ENCODE results near the gene GABBR2.

GABBR2 gene

DNA sequence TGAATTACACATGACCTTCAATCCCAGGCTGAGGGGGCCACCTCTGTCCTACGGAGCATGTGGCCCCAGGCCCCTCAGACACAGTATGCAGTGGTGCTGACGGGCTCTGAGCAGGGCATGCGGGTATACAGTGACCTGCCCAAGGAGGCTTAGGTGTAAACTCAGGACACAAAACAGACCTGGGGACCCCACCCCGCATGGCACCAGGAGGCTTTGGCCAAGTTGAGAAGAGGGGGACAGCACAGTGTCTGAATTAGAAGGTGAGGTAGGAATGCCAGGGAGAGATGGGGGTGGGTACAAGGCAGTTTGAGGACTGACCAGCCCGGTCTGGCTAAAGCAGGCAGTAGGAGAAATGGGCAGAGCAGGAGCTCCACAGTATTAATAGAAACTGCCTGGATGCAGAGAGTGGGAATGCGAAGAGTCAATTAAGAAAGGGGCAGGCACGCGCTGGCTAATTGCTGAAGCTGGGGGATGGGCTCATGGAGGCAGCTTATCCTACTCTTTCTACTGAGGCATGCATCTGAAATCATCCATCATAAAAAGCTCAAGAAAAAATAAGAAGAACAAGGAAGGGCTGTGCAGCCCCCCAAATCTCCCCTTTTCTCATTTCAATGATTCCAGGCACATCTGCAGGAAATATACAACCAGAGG lies 109.0 kb downstream of the GABBR2 start:
- no peak for DNase-seq (ENCODE audit: low read depth)
- H3K4me3 ChIP-seq (ENCODE audit: low read depth, low read length), result no peak overlapping the region
- TF ChIP-seq, protein P1, sequence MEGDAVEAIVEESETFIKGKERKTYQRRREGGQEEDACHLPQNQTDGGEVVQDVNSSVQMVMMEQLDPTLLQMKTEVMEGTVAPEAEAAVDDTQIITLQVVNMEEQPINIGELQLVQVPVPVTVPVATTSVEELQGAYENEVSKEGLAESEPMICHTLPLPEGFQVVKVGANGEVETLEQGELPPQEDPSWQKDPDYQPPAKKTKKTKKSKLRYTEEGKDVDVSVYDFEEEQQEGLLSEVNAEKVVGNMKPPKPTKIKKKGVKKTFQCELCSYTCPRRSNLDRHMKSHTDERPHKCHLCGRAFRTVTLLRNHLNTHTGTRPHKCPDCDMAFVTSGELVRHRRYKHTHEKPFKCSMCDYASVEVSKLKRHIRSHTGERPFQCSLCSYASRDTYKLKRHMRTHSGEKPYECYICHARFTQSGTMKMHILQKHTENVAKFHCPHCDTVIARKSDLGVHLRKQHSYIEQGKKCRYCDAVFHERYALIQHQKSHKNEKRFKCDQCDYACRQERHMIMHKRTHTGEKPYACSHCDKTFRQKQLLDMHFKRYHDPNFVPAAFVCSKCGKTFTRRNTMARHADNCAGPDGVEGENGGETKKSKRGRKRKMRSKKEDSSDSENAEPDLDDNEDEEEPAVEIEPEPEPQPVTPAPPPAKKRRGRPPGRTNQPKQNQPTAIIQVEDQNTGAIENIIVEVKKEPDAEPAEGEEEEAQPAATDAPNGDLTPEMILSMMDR (IDR thresholded peaks at IDR 0.05; ENCODE audit: control insufficient read depth, extremely low read depth, insufficient read depth), result no peak

DNA sequence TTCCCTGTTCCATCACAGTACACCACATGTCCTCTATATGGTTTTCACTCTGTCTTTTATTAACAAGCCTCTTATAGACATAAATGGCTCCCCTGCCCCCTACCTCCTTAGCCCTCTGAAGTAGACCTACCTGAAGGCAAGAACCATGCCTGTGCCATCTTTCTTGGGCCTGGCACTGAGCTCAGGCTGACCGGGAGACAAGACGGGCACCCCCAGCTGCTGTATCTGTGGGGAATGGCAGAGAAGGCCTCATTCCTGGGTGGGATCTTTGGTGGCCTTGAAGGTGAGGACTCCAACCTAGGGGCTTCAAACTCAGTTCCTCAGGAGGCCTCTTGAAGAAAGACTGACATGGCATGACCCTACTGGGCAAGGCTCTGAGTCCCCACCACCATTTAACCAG lies 109.9 kb downstream of the GABBR2 start:
- DNase-seq (ENCODE audit: low read depth), result no peak
- H3K4me3 ChIP-seq (ENCODE audit: low read depth, low read length), result no peak overlapping the region
- TF ChIP-seq, protein P1 (IDR thresholded peaks at IDR 0.05; ENCODE audit: control insufficient read depth, extremely low read depth, insufficient read depth), result no peak

DNA sequence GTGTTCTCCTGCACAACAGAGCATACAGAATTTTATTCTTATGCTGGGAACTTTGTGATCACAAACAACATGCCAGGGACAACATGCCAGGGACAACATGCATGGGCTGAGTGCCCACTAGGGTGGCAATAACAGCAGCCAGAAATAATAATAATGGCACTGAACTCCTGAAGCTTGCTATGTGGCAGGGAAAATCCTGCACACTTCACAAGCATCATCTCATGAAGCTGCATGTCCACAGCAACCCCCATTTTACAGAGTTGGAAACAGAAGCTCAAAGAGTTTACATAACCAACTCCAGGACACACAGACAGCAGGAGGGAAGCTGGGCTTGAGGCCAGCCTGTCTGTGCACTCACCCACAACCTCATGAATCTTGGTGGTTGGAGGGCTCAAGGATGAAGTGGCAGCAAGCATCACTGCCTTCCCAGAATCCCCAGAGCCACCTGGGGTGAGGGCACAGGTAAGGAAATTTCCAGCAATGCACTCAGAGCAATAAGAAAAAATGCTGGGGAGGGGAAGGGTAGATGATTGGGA lies 111.4 kb downstream of the GABBR2 start:
- TF ChIP-seq, protein P1 (IDR thresholded peaks at IDR 0.05; ENCODE audit: control insufficient read depth, extremely low read depth, insufficient read depth), result no peak

DNA sequence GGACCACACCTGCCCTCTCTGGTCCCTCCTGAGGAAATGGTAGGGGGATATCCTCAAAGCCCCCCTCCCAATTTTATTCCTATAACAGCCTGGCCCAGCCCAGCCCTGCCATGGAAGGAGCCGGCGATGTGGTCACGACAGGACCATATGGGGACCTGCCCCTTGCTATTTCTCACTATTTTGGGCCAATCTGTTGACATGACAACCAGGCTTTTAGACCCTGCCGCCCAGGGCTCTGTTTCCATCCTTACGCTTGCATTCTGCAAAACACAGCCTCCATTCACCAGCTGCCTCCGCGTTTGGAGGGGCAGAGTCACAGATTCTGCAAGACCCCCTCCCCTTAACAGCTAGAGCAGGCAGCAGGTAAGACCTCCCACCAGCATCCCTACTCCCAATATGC lies 112.2 kb downstream of the GABBR2 start:
- H3K4me3 ChIP-seq (ENCODE audit: low read depth, low read length), result no peak overlapping the region
- TF ChIP-seq, protein P1 (IDR thresholded peaks at IDR 0.05; ENCODE audit: control insufficient read depth, extremely low read depth, insufficient read depth), result no peak
- no peak for DNase-seq (ENCODE audit: low read depth)

More for the DNA sequence above, 111.4 kb downstream of the GABBR2 start:
- H3K4me3 ChIP-seq (ENCODE audit: low read depth, low read length), result no peak overlapping the region
- DNase-seq (ENCODE audit: low read depth), result no peak

DNA sequence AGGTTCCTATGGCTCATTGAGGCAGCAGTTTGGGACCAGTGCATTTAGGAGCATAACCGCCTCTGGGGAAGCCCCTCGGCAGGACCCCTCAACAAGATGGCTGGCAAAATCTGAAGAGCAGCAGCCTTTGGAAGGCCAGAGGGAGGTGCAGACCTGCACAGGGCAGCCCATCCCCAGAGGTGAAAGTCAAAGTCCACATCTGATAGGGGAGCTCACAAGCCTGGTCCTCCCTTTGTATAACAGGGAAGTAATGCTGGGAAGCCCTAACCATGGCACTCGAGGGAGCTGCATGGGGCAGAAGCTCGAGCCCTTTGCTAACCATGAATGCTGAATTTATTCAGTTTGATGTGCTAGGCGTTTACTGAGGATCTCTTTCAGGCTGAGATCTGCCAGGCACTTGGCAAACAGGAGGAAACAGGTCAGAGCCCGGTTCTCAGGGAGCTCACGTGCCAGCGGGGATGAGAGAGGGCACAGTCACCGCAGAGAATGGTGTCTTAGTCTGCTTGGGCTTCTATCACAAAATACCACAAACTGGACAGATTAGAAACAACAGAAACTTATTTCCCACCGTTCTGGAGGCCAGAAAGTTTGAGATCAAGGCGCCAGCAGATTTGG lies 114.1 kb downstream of the GABBR2 start:
- no peak for DNase-seq (ENCODE audit: low read depth)
- H3K4me3 ChIP-seq (ENCODE audit: low read depth, low read length), result no peak overlapping the region
- TF ChIP-seq, protein P1 (IDR thresholded peaks at IDR 0.05; ENCODE audit: control insufficient read depth, extremely low read depth, insufficient read depth), result no peak

DNA sequence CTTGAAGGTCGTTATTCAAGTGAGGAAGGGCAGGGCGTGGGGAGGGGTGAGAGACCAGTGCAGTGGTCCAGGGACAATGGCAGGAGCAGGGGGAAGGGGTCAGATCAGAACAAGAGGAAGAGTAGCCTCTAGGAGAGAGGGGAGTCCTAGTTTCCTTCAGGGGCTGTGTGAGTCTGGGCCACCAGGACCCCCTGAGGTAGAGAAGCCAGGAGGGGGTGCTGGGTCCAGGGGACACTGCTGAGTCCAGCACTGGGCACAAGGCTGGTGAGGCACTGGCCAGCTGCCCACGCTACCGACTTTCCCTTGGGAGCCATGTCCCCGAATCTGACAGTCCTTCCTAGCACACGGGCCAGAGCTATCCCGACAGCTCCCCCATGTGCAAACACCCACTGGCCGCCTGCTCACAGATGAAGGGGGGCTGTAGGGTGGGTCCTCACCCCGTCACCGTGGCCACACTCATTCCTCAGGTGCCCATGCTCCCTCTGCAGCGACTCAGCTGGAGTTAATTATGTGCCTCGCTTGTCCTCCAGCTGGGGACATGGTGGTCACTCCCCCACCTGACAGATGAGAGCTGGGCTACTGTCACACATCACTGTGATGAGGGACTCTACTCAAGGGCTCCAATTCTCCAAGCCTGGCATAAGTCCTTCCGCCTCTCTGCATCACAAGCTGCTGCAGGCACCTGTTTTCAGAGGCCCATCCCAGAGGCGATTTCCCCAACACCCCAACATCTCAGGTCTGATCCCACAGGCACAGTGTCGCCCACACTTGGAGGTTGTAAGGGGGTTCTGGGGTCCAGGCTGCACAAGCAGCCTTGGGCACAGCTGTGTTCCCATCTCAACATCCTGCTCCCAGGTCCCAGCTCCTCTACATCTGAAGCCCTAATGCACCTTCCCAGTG lies 115.1 kb downstream of the GABBR2 start:
- DNase-seq (ENCODE audit: low read depth), result no peak
- TF ChIP-seq, protein P1 (IDR thresholded peaks at IDR 0.05; ENCODE audit: control insufficient read depth, extremely low read depth, insufficient read depth), result no peak

More for the DNA sequence above, 115.1 kb downstream of the GABBR2 start:
- no peak overlapping the region for H3K4me3 ChIP-seq (ENCODE audit: low read depth, low read length)

Measured in LNCaP clone FGC (cell line).